Neutrophil (primary cell): Measurements from ENCODE around the gene PFKFB3.
A peak's percentile ranks its signal among the peaks of the same experiment; 100 is the strongest.

Experiments
- H3K27ac ChIP-seq: fragments of 200-600 bp; sonication (generic); 2 replicates; pipeline ENCODE4 v1.5.1; 2016; ENCODE audit warnings: mild to moderate bottlenecking, moderate library complexity
- H3K27me3 ChIP-seq: fragments of 200-600 bp; sonication (generic); 2 replicates; pipeline ENCODE4 v1.6.0; 2016; ENCODE audit warnings: mild to moderate bottlenecking
- H3K36me3 ChIP-seq: fragments of 200-600 bp; sonication (generic); 2 replicates; pipeline ENCODE4 v1.5.1; 2017
- H3K4me1 ChIP-seq, 2 experiments: fragments of 200-600 bp in 1 of 2; sonication (generic) in 1 of 2; 1 replicate in 1 of 2; 2 replicates in 1 of 2; pipeline versions ENCODE4 v1.5.1 to v1.6.1; 2013 to 2016; ENCODE audit warnings: low read depth in 1 of 2, low read length in 1 of 2, mild to moderate bottlenecking in 1 of 2, moderate library complexity in 1 of 2; ENCODE audit not compliant: control insufficient read depth in 1 of 2, insufficient read depth in 1 of 2
- H3K4me3 ChIP-seq, 2 experiments: fragments of 200-600 bp in 1 of 2; sonication (generic) in 1 of 2; 1 replicate in 1 of 2; 2 replicates in 1 of 2; pipeline ENCODE4 v1.5.1; 2013 to 2016; ENCODE audit warnings: low read depth in 1 of 2, low read length in 1 of 2, mild to moderate bottlenecking in 1 of 2, moderate library complexity in 1 of 2
- H3K9me3 ChIP-seq: fragments of 200-600 bp; sonication (generic); 2 replicates; pipeline ENCODE4 v1.5.1; 2016
- TF ChIP-seq, protein P1 (sequence below): fragments of 200-600 bp; sonication (generic); IDR thresholded peaks from 2 replicates; pipeline ENCODE4 v1.5.1; 2016; ENCODE audit warnings: antibody characterized with exemption

Gene PFKFB3

DNA sequence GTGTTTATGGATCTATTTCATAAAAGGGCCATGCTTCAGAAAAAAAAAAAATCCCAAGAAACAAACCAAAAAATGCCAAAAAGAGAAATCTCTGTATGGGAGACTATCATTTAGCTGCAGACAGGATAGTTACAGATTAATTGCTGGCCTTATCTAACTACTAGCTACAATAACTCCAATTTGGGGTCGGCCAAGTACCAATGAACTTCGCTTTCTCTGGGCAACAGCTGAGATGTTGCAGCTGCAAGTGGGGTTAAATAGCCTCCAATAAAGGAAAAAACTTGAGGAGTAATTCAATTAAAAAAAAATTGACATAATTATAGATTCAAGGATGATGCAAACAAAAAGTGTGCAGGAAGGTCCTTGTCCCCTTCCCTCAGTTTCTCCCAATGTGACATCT is 73.6 kb downstream of the PFKFB3 start:
- Histone ChIP-seq H3K9me3 (no peaks in the 10 kb centered on the region), H3K27me3 (no peaks in the 10 kb centered on the region), H3K36me3 (no peaks in the 10 kb centered on the region), H3K4me1 (peaks cover 54 to 67% of the 10 kb centered on the region in 2 experiments), H3K4me3 (peak overlapping the region in 1 of 2 experiments; percentile 26), H3K27ac (peak overlapping the region; percentile 91)
- TF ChIP-seq, protein P1, sequence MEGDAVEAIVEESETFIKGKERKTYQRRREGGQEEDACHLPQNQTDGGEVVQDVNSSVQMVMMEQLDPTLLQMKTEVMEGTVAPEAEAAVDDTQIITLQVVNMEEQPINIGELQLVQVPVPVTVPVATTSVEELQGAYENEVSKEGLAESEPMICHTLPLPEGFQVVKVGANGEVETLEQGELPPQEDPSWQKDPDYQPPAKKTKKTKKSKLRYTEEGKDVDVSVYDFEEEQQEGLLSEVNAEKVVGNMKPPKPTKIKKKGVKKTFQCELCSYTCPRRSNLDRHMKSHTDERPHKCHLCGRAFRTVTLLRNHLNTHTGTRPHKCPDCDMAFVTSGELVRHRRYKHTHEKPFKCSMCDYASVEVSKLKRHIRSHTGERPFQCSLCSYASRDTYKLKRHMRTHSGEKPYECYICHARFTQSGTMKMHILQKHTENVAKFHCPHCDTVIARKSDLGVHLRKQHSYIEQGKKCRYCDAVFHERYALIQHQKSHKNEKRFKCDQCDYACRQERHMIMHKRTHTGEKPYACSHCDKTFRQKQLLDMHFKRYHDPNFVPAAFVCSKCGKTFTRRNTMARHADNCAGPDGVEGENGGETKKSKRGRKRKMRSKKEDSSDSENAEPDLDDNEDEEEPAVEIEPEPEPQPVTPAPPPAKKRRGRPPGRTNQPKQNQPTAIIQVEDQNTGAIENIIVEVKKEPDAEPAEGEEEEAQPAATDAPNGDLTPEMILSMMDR: no peak

DNA sequence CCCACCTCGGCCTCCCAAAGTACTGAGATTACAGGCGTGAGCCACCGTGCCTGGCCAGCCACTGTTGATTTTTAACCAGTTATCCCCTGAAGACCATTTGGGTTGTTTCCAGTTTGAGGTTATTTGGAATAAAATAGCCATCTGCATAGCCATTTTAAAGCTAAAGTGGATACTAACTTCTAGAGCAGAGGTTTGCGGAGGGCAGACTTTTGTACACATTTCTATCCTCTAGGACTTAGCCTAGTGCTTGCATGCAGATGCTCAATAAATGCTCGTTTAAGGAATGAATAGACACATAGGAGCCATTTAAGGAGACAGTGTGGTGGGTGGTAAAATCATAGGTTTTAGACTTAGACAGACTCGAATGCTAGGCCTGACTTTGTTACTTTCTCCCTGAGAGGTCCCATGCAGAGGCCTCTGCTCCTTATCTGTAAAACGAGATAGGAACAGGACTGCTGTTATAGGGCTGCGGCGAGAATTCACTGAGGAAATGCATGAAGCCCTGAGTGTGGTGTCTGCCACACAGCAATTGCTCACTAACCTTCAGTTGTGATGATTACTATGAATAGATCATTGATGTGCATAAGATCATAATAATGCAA is 75.9 kb downstream of the PFKFB3 start:
- TF ChIP-seq, protein P1: no peak
- Histone ChIP-seq H3K4me3 (no peak overlapping the region), H3K27ac (no peak overlapping the region), H3K9me3 (no peaks in the 10 kb centered on the region), H3K4me1 (peaks cover 48 to 52% of the 10 kb centered on the region in 2 experiments), H3K36me3 (peaks cover under 1% of the 10 kb centered on the region), H3K27me3 (no peaks in the 10 kb centered on the region)

DNA sequence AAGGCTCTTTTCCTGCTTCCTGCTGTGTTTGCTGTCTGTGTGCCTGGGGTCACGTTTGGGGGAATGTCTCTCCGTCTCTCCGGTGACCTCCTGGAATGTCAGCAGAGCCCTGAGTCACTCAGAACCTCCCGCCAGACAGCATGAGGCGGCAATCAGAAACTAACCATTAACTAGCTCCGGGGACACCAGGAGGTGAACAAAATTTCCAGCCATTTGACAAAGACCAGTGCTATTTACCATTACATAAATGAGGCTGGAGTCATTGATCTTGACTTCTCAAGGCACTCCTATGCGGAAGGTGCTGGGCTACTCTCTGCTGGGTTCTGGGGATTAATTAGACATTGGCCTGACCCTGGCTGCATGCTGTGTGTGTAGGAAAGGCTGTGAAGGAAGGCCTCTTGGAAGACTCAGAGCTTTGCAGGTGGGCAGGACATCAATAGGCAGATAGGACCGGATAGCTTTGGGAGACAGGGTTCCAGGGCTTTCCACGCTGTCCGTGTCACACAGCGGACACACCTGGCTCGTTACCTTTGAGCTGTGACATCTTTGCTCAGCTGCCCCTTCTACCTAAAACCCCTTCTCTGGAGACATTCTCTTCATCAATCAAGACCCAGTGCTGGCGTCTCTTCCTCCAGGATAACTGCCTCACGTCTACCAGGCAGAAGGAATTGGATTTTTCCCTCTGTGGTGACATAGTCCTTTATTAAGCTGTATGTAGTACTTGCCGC is 77.0 kb downstream of the PFKFB3 start:
- Histone ChIP-seq H3K27ac (peak overlapping the region; percentile 71), H3K4me3 (no peak overlapping the region), H3K4me1 (peaks cover 37 to 41% of the 10 kb centered on the region in 2 experiments), H3K36me3 (peaks cover 6% of the 10 kb centered on the region), H3K27me3 (no peaks in the 10 kb centered on the region), H3K9me3 (no peaks in the 10 kb centered on the region)
- TF ChIP-seq, protein P1: no peak

DNA sequence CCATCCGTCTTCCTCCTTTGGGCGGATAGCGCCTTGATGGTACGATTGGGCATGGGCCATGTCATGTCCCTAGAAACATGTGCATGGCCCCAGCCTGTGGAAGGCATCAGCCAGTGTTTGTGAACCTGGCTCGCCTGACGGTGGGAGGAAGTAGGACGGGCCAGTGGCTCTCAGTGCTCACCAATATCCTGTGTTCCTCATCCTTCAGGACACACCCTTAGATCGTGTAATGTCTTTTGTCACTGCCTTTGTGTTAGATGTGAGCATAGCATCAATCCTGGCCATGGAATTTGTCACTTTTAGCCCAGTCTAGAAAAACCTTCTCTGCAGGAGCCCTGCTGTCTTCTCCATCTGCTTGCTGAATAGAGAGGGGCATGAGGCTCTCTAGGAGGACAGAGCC is 77.6 kb downstream of the PFKFB3 start:
- Histone ChIP-seq H3K27me3 (no peaks in the 10 kb centered on the region), H3K9me3 (no peaks in the 10 kb centered on the region), H3K4me3 (no peak overlapping the region), H3K36me3 (peaks cover 6% of the 10 kb centered on the region), H3K4me1 (peaks cover 31 to 35% of the 10 kb centered on the region in 2 experiments), H3K27ac (peak overlapping the region; percentile 71)
- TF ChIP-seq, protein P1: no peak

DNA sequence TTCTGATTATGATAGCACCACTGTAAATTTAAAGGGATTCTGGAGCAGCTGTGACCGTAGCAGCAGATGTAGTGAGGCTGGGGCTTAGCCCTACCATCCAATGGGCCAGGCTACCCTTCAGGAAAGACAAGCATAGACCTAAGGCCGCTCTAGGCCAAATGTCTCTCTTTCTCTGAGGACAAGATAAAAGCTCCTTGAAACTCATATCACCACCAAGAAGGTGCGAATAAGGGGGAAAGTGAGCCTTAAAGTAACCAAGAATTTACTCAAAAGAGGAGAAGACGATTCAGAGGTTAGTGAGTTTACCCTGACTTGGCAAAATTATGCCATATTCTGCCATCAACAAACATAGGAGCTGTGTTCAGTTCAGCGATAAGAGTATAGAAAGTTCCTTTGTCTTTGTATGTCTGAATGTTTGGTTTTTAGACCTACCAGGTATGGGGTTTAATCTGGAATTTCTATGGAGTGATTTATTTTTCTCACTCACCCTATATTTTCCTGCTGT is 79.8 kb downstream of the PFKFB3 start:
- H3K27ac ChIP-seq: no peak overlapping the region
- no peak overlapping the region for H3K4me3 ChIP-seq
- TF ChIP-seq, protein P1: no peak
- H3K9me3 ChIP-seq: no peaks in the 10 kb centered on the region
- peaks cover 11 to 13% of the 10 kb centered on the region in 2 experiments for H3K4me1 ChIP-seq
- peaks cover 6% of the 10 kb centered on the region for H3K36me3 ChIP-seq
- no peaks in the 10 kb centered on the region for H3K27me3 ChIP-seq
